ENCODE measurements around the gene PGLYRP4. TPM values are rescaled to one million over a fixed set of nuclear protein-coding genes. Genes with fewer than 3 reads are reported as not detected.

The PGLYRP4 gene
- total RNA-seq, 1 experiment from 2014 or later = not detected

DNA sequence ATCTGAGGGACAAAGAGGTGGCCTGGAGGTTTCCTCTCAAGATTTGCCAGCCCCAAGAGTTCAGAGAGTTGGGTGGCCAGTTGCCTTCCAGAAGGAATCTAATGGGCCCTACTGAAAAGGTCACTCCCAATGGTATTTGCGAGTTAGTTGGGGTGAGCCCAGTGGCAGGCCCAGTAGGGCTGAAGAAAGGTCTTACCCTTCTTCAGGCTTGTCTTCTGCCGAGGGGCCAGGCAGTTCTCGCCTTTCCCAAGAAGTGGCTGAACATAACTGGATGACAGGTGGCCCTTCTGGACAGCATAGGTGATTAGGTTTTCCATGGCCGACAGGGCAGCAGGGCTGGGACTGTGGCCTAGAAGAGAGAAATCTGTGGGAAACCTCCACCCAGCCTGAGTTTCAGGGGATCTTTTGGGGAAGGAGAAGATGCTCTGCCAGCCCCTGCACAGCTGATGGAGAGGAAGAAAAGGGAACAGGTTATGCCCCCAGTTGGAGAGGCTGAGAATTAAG, 7.2 kb downstream of the PGLYRP4 start:
- Histone ChIP-seq H3K27ac (ENCODE audit: low read depth, low read length, poor library complexity, severe bottlenecking) (no peak overlapping the region), H3K9me3 (ENCODE audit: low read depth, low read length, poor library complexity, severe bottlenecking) (no peaks in the 10 kb centered on the region), H3K27me3 (replicated peaks; ENCODE audit: insufficient read depth, low read depth, low read length, poor library complexity) (peaks cover 81% of the 10 kb centered on the region), H3K36me3 (ENCODE audit: insufficient read depth, low read length, poor library complexity, severe bottlenecking) (no peaks in the 10 kb centered on the region), H3K4me3 (ENCODE audit: low read depth, low read length, poor library complexity, severe bottlenecking) (no peak overlapping the region), H3K4me1 (ENCODE audit: insufficient read depth, low read length, poor library complexity, severe bottlenecking) (no peaks in the 10 kb centered on the region)
- TF ChIP-seq, protein P1, sequence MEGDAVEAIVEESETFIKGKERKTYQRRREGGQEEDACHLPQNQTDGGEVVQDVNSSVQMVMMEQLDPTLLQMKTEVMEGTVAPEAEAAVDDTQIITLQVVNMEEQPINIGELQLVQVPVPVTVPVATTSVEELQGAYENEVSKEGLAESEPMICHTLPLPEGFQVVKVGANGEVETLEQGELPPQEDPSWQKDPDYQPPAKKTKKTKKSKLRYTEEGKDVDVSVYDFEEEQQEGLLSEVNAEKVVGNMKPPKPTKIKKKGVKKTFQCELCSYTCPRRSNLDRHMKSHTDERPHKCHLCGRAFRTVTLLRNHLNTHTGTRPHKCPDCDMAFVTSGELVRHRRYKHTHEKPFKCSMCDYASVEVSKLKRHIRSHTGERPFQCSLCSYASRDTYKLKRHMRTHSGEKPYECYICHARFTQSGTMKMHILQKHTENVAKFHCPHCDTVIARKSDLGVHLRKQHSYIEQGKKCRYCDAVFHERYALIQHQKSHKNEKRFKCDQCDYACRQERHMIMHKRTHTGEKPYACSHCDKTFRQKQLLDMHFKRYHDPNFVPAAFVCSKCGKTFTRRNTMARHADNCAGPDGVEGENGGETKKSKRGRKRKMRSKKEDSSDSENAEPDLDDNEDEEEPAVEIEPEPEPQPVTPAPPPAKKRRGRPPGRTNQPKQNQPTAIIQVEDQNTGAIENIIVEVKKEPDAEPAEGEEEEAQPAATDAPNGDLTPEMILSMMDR (conservative IDR thresholded peaks at IDR 0.05; ENCODE audit: low read depth, low read length) = no peak
- no peak for TF ChIP-seq EZH2 (IDR thresholded peaks at IDR 0.05; ENCODE audit: borderline replicate concordance, low read depth, low read length, poor library complexity, severe bottlenecking)
- BruUV-seq (replicated peaks) = no TSS peak
- intact Hi-C loops (cut with micrococcal nuclease; ENCODE audit: unreplicated experiment) = no loop called here
- ChIA-PET CTCF (no interaction called here), POLR2A (ENCODE audit: low non-redundant PET) (no interaction called here)
- no peak for DNase-seq (ENCODE audit: low spot score)

GRCh38 chr1:153340356-153340755, 8.3 kb downstream of the PGLYRP4 start:
- Histone ChIP-seq H3K4me1 (ENCODE audit: insufficient read depth, low read length, poor library complexity, severe bottlenecking) (no peaks in the 10 kb centered on the region), H3K27ac (ENCODE audit: low read depth, low read length, poor library complexity, severe bottlenecking) (no peak overlapping the region), H3K4me3 (ENCODE audit: low read depth, low read length, poor library complexity, severe bottlenecking) (no peak overlapping the region), H3K36me3 (ENCODE audit: insufficient read depth, low read length, poor library complexity, severe bottlenecking) (no peaks in the 10 kb centered on the region), H3K27me3 (replicated peaks; ENCODE audit: insufficient read depth, low read depth, low read length, poor library complexity) (peaks cover 71% of the 10 kb centered on the region), H3K9me3 (ENCODE audit: low read depth, low read length, poor library complexity, severe bottlenecking) (no peaks in the 10 kb centered on the region)
- intact Hi-C loops (cut with micrococcal nuclease; ENCODE audit: unreplicated experiment) = no loop called here
- TF ChIP-seq, protein P1 (conservative IDR thresholded peaks at IDR 0.05; ENCODE audit: low read depth, low read length) = no peak
- TF ChIP-seq EZH2 (IDR thresholded peaks at IDR 0.05; ENCODE audit: borderline replicate concordance, low read depth, low read length, poor library complexity, severe bottlenecking) = no peak
- no TSS peak for BruUV-seq (replicated peaks)
- DNase-seq (ENCODE audit: low spot score) = no peak
- ChIA-PET POLR2A (ENCODE audit: low non-redundant PET) (no interaction called here), CTCF (no interaction called here)

GRCh38 chr1:153339802-153340201, 8.8 kb downstream of the PGLYRP4 start:
- no peak overlapping the region for H3K4me3 ChIP-seq (ENCODE audit: low read depth, low read length, poor library complexity, severe bottlenecking)

More at GRCh38 chr1:153339802-153340201, 8.8 kb downstream of the PGLYRP4 start:
- Histone ChIP-seq H3K36me3 (ENCODE audit: insufficient read depth, low read length, poor library complexity, severe bottlenecking) (no peaks in the 10 kb centered on the region), H3K4me1 (ENCODE audit: insufficient read depth, low read length, poor library complexity, severe bottlenecking) (no peaks in the 10 kb centered on the region), H3K27ac (ENCODE audit: low read depth, low read length, poor library complexity, severe bottlenecking) (no peak overlapping the region), H3K9me3 (ENCODE audit: low read depth, low read length, poor library complexity, severe bottlenecking) (no peaks in the 10 kb centered on the region), H3K27me3 (replicated peaks; ENCODE audit: insufficient read depth, low read depth, low read length, poor library complexity) (peaks cover 66% of the 10 kb centered on the region)
- no peak for TF ChIP-seq EZH2 (IDR thresholded peaks at IDR 0.05; ENCODE audit: borderline replicate concordance, low read depth, low read length, poor library complexity, severe bottlenecking)
- TF ChIP-seq, protein P1 (conservative IDR thresholded peaks at IDR 0.05; ENCODE audit: low read depth, low read length) = no peak
- intact Hi-C loops (cut with micrococcal nuclease; ENCODE audit: unreplicated experiment) = no loop called here
- CTCF ChIA-PET = no interaction called here
- no peak for DNase-seq (ENCODE audit: low spot score)
- no TSS peak for BruUV-seq (replicated peaks)
- POLR2A ChIA-PET (ENCODE audit: low non-redundant PET) = no interaction called here

Measured in A673 (cell line).